Progenitor cell of endocrine pancreas (in vitro differentiated cells): ENCODE measurements around the gene PRSS33. TPM values are rescaled to one million over a fixed set of nuclear protein-coding genes. Genes with fewer than 3 reads are reported as not detected.

ENCODE experiments used
- DNase-seq: peaks from one replicate; pipeline ENCODE4 v3.0.0; 2021; ENCODE audit warnings: low spot score; ENCODE audit not compliant: unreplicated experiment
- H3K27ac Mint-ChIP-seq: 2 replicates; pipeline ENCODE4 v1.8.0; 2021; ENCODE audit warnings: mild to moderate bottlenecking, moderate library complexity, mixed read lengths
- H3K27me3 Mint-ChIP-seq: 2 replicates; pipeline ENCODE4 v1.8.0; 2021; ENCODE audit warnings: mixed read lengths
- H3K36me3 Mint-ChIP-seq: 2 replicates; pipeline ENCODE4 v1.8.0; 2022; ENCODE audit warnings: mixed read lengths; ENCODE audit not compliant: insufficient read depth
- H3K4me1 Mint-ChIP-seq: 2 replicates; pipeline ENCODE4 v1.8.0; 2021; ENCODE audit warnings: low read depth, mixed read lengths
- H3K4me3 Mint-ChIP-seq: 2 replicates; pipeline ENCODE4 v1.8.0; 2021; ENCODE audit warnings: low read depth, mild to moderate bottlenecking, moderate library complexity, mixed read lengths
- H3K9me3 Mint-ChIP-seq: 2 replicates; pipeline ENCODE4 v1.8.0; 2021; ENCODE audit warnings: low read depth, mixed read lengths
- total RNA-seq: library from RNA; stranded (reverse); gene quantifications from 2 replicates; pipeline ENCODE4 v1.2.1, GENCODE V29; 2021
- TF ChIP-seq, protein P1 (sequence below): fragments of 200-600 bp; sonication (generic); IDR thresholded peaks from one replicate; pipeline ENCODE4 v1.5.0; 2021; ENCODE audit warnings: antibody characterized with exemption, mild to moderate bottlenecking; ENCODE audit not compliant: unreplicated experiment

The PRSS33 gene
- total RNA-seq, 1 donor from 2014 or later: 0.31 TPM

DNA sequence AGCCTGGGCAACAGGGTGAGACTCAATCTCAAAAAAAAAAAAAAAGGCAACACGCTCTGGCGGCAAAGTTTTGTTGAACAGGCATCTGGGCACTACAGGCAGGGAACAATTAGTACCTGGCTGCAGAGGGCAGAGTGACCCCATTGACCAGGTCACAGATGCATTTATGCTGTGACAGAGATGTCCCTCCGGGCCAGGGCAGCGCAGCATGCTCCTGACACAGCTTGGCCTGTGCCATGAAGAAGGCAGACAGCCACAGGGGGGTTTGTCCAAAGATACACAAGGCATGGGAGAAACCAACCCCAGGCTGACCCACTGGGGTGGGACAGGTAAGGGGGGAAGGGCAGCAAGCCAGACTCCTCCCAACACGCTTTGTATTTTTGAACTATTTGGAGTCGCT, 42.6 kb downstream of the PRSS33 start:
- TF ChIP-seq, protein P1, sequence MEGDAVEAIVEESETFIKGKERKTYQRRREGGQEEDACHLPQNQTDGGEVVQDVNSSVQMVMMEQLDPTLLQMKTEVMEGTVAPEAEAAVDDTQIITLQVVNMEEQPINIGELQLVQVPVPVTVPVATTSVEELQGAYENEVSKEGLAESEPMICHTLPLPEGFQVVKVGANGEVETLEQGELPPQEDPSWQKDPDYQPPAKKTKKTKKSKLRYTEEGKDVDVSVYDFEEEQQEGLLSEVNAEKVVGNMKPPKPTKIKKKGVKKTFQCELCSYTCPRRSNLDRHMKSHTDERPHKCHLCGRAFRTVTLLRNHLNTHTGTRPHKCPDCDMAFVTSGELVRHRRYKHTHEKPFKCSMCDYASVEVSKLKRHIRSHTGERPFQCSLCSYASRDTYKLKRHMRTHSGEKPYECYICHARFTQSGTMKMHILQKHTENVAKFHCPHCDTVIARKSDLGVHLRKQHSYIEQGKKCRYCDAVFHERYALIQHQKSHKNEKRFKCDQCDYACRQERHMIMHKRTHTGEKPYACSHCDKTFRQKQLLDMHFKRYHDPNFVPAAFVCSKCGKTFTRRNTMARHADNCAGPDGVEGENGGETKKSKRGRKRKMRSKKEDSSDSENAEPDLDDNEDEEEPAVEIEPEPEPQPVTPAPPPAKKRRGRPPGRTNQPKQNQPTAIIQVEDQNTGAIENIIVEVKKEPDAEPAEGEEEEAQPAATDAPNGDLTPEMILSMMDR: no peak
- H3K4me3 Mint-ChIP-seq: no peak overlapping the region
- DNase-seq: no peak

DNA sequence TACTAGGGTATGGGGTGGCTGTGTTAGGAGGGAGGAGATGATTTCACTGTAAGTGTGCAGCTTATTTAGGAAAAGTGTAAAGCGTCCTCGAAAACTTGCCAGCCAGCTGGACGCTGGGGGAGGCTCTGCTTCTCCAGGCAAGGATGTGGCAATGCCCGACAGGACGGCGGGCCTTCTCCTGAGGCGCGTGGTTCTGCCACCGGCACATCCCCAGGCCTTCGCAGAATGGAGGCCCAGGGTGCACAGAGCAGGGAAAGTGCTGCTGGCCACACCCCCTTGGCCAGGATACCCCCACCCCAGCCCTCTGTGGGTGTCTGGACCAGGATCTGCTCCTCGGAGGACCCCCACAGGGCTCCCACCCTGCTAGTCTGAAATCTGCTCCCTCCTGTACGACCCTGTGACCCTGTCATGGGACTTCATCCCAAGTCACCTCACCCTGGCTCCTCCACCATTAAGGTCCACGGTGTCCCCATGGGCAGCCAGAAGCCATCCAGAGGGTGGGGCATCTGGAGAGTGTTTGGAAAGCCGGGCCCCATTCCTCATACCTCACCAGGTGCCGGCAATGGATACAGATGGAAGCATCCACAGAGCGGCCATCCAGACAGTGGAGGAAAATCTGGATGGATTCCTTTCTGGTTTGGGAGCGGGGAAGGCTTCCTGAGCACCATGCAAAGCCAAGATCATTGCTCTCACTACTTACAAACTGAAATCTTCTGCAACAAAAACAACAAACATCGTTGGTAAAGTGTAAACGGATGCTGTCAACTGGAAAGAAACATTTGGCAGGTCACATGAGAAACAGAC, 44.2 kb downstream of the PRSS33 start:
- no peak overlapping the region for H3K27ac Mint-ChIP-seq

More for the DNA sequence above, 42.6 kb downstream of the PRSS33 start:
- Mint-ChIP-seq H3K27me3 (no peaks in the 10 kb centered on the region), H3K27ac (no peak overlapping the region), H3K9me3 (no peaks in the 10 kb centered on the region), H3K4me1 (peaks cover 5% of the 10 kb centered on the region), H3K36me3 (no peaks in the 10 kb centered on the region)

DNA sequence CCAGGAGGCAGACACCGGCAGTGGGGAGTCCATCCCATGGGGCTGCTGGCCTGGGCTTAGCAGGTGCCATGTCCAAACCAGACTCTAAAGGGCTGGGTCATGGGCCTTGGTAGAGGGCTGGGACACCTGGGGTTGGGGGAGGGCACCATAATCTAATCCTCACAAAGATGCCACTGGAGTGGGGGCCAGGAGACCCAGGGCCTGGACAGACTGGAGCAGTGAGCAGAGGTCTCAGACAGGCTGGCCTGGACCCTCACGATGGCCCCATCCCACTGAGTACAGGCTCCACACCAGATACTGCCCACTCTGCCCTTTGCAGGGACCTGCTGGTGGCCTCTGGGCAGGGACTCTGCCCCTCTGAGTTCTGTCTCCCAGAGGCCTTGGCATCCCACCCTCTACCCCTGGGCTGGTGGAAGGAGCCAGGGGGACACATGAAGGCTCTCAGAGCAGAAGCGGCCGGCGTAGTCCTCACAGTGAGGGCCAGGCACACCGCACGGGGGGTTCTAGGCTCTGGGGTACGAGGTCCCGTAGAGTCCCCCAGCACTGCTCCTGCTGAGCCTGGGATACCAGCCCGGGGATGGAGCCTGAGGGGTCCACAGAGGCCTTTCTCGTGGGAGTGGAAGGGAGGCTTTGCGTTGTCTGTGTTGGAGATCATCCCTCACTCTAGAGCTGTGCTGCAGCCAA, 44.9 kb downstream of the PRSS33 start:
- Mint-ChIP-seq H3K4me3 (no peak overlapping the region), H3K27me3 (no peaks in the 10 kb centered on the region), H3K36me3 (no peaks in the 10 kb centered on the region), H3K27ac (no peak overlapping the region), H3K4me1 (peaks cover 10% of the 10 kb centered on the region), H3K9me3 (no peaks in the 10 kb centered on the region)
- TF ChIP-seq, protein P1: no peak
- no peak for DNase-seq

More for the DNA sequence above, 44.2 kb downstream of the PRSS33 start:
- TF ChIP-seq, protein P1: no peak
- Mint-ChIP-seq H3K9me3 (no peaks in the 10 kb centered on the region), H3K36me3 (no peaks in the 10 kb centered on the region), H3K4me3 (no peak overlapping the region), H3K27me3 (no peaks in the 10 kb centered on the region), H3K4me1 (peaks cover 10% of the 10 kb centered on the region)
- no peak for DNase-seq

- TF ChIP-seq, protein P1: no peak
- Mint-ChIP-seq H3K4me1 (peaks cover 10% of the 10 kb centered on the region), H3K9me3 (no peaks in the 10 kb centered on the region), H3K36me3 (no peaks in the 10 kb centered on the region), H3K4me3 (no peak overlapping the region), H3K27ac (no peak overlapping the region), H3K27me3 (no peaks in the 10 kb centered on the region)
- DNase-seq: no peak
Observed at GRCh38 chr16:2741168-2741567, 46.2 kb downstream of the PRSS33 start.

DNA sequence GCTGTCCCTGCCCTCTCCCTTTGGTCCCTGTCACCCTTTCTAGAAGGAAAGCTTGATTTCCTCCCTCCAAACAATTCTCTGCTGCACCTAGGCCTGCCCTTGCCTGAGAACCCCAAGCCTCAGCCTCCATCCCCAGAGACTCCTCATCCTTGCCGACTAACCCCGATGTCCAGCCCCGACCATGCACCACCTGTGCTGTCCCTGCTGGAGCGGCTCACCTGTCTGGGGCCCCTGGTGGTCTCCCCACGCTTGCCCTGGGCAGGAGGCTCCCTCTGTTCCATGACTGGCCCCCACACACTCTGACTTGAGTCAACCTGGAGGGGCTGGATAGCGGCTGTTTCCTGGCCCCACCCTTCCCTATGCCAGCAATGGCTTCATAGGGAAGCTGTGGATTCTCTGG, 46.9 kb downstream of the PRSS33 start:
- TF ChIP-seq, protein P1: no peak
- no peak overlapping the region for H3K4me3 Mint-ChIP-seq
- H3K27me3 Mint-ChIP-seq: no peaks in the 10 kb centered on the region
- no peak for DNase-seq
- H3K4me1 Mint-ChIP-seq: peaks cover 10% of the 10 kb centered on the region
- no peak overlapping the region for H3K27ac Mint-ChIP-seq
- no peaks in the 10 kb centered on the region for H3K9me3 Mint-ChIP-seq
- H3K36me3 Mint-ChIP-seq: no peaks in the 10 kb centered on the region
